PC-9 (cell line): ENCODE results near the gene E2F1.

Source experiments
- CTCF ChIP-seq: fragments of 200-600 bp; sonication (generic); conservative IDR thresholded peaks from 2 replicates; pipeline ENCODE4 v1.6.1; 2017; ENCODE audit warnings: mixed run types, antibody characterized with exemption, mild to moderate bottlenecking, moderate library complexity
- EZH2 ChIP-seq: fragments of 200-600 bp; sonication (generic); IDR thresholded peaks from 2 replicates; pipeline ENCODE4 v1.8.0; 2017; ENCODE audit warnings: antibody characterized with exemption, low read depth

GRCh38 chr20:33729101-33729500 lies 42.9 kb upstream of the E2F1 start:
- no peak for TF ChIP-seq CTCF
- TF ChIP-seq EZH2: no peak
